Hematopoietic multipotent progenitor cell (in vitro differentiated cells): ENCODE measurements around the gene DSCAM. TPM values are rescaled to one million over a fixed set of nuclear protein-coding genes. Genes with fewer than 3 reads are reported as not detected.
A peak's percentile ranks its signal among the peaks of the same experiment; 100 is the strongest.

Experiments
- DNase-seq, 3 donors: peaks; one replicate each; pipeline ENCODE4 v3.0.0-alpha.2; 2011 to 2015; ENCODE audit warnings: low read depth in 2 of 3, low spot score in 2 of 3
- total RNA-seq: library from RNA; depleted of rRNA; stranded (reverse); fragments of >200 nt; gene quantifications from one replicate; pipeline ENCODE4 v1.2.3, GENCODE V29; 2012

DSCAM gene
- total RNA-seq, 1 donor = not detected

DNA sequence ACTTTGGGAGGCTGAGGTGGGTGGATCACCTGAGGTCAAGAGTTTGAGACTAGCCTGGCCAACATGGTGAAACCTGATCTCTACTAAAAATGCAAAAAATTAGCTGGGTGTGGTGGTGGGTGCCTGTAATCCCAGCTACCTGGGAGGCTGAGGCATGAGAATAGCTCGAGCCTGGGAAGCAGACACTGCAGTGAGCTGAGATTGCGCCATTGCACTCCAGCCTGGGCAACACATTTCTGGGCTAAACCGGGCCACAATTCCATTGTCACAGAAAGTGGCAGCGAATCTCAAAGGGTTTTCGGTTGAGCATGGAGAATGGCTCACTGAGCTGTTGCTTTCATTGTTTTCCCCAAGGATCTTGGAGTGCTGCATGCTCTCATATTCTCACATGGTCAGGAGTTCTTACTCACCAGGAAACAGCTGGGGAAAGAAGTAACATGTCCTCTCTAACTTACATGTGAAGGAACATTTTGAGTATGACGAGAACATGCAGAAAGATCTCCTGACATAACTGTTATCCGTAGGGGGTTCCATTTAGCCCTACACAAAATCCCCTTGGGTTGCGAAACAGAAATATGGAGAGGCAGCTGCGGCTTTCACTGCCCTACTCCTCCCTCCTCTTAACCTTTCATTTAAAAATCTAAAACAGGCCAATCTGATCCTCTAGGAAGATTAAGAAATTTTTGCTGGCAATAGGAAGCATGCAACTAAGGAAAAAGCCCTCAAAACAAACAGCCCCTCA, 638.6 kb downstream of the DSCAM start:
- no peak for DNase-seq

- no peak for DNase-seq
Measured at GRCh38 chr21:40200946-40201345, 646.0 kb downstream of the DSCAM start.

GRCh38 chr21:40200126-40200525, 646.8 kb downstream of the DSCAM start:
- no peak for DNase-seq

GRCh38 chr21:40194185-40194980, 652.6 kb downstream of the DSCAM start:
- no peak for DNase-seq

- DNase-seq = no peak
Measured at GRCh38 chr21:40191616-40192015, 655.3 kb downstream of the DSCAM start.

- no peak for DNase-seq
Measured at GRCh38 chr21:40191196-40191595, 655.8 kb downstream of the DSCAM start.

GRCh38 chr21:40187946-40188654, 658.9 kb downstream of the DSCAM start:
- DNase-seq = no peak

DNA sequence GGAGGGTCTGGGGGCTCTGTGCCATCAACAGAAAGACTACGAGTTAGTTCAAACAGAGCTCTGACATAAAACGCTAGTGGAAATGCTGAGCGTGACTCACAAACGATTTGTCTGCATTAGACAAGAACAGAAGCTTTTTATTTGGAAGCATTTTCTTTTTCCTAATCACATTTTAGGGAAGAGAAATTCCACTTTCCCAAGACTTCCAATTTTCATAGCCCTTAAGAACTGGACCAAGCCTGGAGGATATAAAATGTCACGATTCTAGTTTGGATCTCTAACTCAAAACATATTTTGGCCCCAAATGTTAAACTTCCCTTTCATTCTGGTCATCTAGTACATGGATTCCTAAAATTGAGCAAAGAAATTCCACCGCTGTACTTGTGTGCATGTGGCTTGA, 659.7 kb downstream of the DSCAM start:
- no peak for DNase-seq

DNA sequence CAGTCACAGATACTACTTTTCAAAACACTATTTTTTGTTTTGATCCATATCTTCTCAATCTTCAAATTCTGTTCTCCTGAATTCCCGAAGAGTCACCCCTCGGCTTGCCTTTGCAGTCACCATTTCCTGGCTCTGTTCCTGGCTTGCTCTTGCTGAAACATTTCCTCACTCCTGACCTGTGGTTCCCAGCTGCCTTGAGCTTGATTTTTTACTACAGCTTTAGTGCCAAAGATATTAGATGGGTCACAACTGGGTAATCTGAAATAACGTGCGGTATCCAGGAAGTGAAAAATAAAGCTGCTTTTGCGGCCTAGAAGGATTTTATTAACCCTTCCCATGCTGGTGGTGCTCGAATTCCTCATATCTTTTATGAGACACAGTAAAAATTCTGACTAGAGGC, 660.9 kb downstream of the DSCAM start:
- no peak for DNase-seq

- no peak for DNase-seq
Measured at GRCh38 chr21:40185208-40185607, 661.8 kb downstream of the DSCAM start.

DNA sequence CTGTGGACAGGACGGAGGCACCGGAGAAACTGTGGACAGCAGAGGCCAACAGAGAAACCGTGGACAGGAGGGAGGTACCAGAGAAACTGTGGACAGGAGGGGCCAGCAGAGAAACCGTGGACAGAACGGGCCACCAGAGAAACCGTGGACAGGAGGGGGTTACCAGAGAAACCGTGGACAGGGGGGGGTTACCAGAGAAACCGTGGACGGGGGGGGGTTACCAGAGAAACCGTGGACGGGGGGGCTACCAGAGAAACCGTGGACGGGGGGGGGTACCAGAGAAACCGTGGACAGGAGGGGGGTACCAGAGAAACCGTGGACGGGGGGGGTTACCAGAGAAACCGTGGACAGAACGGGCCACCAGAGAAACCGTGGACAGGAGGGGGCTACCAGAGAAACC, 664.5 kb downstream of the DSCAM start:
- DNase-seq = peak in 1 of 3 donors; percentile 5

- DNase-seq = no peak
Measured at GRCh38 chr21:40179166-40179565, 667.8 kb downstream of the DSCAM start.

- DNase-seq = no peak
Measured at GRCh38 chr21:40178726-40179125, 668.2 kb downstream of the DSCAM start.

- no peak for DNase-seq
Measured at GRCh38 chr21:40177979-40178378, 669.0 kb downstream of the DSCAM start.

GRCh38 chr21:40176724-40177123, 670.2 kb downstream of the DSCAM start:
- DNase-seq = no peak

DNA sequence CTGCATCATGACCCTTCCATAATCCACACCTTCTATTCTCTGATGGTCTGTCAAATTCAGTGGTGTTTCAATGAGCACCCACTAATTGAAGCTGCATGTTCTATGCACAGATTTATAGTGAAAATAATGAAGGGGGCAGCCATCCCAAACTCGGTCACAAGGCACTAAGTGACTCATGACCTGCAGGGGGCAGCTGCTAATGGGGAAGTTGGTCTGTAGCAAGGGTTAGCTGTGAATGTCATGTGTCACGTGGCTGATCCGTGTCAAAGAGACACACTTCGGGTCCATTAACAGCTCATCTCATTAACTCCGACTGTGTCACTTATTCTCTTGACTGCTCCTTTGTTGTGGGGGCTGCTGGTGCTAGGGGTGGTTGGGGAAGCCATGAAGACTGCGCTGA, 673.1 kb downstream of the DSCAM start:
- DNase-seq = no peak

DNA sequence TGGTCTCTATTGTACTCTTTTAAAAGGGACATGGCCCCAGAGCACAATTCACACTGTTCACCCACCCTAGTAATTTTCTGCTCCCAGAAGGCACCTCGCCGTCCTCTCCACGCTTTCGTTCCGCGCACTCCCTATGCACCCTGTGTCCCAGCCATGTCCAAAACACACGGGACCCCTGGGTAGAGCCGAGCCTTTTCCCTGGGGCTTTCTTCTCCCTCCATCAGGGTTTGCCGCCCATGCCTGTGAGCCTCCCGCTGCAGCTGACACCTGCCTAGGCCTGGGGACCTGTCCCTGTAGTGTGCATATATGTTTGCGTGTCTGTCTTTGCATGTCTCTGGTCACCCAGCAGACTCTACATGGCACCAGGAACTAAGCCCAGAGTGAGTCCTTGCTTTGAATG, 677.0 kb downstream of the DSCAM start:
- no peak for DNase-seq

DNA sequence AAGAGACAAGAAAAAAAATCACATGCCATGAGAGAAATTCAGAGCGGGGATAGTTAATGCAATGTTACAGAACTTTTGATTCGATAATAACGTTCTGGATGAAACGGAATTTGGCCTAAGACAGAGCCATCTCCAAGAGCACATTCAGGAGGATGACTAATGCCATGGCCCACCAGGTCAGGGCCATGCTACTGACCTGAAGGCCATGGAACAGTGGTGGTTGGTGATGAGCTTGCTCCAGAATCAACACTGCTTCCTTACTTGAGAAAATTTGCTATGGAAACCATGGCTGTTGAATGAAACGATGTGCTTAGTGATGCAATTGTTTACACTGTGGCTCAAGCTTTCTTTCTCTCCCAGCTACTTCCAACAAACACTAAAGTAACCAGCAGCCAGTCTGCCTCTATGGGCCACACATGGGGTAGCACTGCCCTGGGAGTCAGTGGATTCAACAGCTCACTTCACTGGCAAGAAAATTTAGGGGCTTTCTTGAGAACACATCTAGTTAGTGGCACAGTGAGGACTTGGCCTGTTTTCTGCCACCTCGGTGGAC, 680.6 kb downstream of the DSCAM start:
- DNase-seq = no peak

DNA sequence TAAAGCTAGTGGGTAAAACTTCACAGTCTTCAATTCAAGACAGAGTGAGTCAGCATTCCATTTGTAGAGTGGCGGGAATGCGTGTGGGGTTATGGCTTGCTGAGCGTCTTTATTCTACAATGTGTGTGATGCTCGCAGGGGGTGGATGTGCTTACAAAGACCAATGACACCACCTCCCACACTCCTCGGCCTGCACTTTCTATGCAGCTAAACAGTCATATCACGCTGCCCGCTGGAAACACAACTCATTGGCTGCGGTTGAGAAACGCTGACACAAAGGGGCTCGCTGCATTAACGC, 681.2 kb downstream of the DSCAM start:
- DNase-seq = no peak

GRCh38 chr21:40164905-40165772, 681.8 kb downstream of the DSCAM start:
- no peak for DNase-seq

GRCh38 chr21:40162075-40162474, 684.9 kb downstream of the DSCAM start:
- no peak for DNase-seq
